ENCODE measurements around the gene GPATCH8.

GPATCH8 gene

GRCh38 chr17:44464037-44464436 is 39.2 kb downstream of the GPATCH8 start:
- TF ChIP-seq JUND (IDR thresholded peaks at IDR 0.05; ENCODE audit: low read depth) = no peak
- DNase-seq (ENCODE audit: low read depth in 1 of 2, low spot score in 1 of 2) = no peak
- in situ Hi-C loops (cut with HindIII; ENCODE audit: low pct_unique_long_range_greater_than_20kb, low sequenced_read_pairs) = no loop called here

DNA sequence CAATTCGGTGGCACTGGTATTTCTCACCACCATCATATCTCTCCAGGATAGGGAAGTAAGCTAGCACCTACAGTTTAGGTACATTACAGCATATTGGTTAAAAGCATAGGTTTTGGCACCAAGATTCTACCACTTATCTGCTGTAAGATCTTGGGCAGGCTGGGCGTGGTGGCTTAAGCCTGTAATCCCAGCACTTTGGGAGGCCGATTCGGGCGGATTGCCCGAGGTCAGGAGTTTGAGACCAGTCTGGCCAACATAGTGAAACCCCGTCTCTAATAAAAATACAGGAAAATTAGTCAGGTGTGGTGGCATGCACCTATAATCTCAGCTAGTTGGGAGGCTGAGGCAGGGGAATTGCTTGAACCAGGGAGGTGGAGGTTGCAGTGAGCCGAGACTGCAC is 51.4 kb downstream of the GPATCH8 start:
- no peak for TF ChIP-seq JUND (IDR thresholded peaks at IDR 0.05; ENCODE audit: low read depth)
- DNase-seq (ENCODE audit: low read depth in 1 of 2, low spot score in 1 of 2) = no peak
- in situ Hi-C loops (cut with HindIII; ENCODE audit: low pct_unique_long_range_greater_than_20kb, low sequenced_read_pairs) = no loop called here

DNA sequence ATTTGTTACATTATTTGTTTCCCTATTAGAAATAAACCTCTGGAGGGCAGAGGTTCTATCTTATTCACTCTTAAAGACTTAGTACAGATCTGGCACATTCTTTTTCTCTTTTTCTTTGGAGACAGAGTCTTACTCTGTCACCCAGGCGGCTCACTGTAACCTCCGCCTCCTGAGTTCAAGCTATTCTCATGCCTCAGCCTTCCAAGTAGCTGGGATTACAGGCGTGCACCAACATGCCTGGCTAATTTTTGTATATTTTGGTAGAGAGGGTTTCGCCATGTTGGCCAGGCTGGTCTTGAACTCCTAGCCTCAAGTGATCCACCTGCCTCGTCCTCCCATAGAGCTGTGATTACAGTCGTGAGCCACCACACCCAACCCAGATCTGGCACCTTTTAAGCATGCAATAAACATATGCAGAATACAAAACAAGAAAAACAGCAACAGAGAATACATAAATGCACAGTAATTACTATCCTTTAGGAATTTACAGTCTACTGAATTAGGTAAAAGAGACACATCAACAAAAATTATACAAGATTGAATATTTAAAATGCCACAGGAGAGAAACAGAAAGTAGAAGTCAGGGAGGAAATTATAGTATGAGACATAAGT is 52.1 kb downstream of the GPATCH8 start:
- DNase-seq (ENCODE audit: low read depth in 1 of 2, low spot score in 1 of 2) = no peak
- in situ Hi-C loops (cut with HindIII; ENCODE audit: low pct_unique_long_range_greater_than_20kb, low sequenced_read_pairs) = no loop called here
- TF ChIP-seq JUND (IDR thresholded peaks at IDR 0.05; ENCODE audit: low read depth) = no peak

DNA sequence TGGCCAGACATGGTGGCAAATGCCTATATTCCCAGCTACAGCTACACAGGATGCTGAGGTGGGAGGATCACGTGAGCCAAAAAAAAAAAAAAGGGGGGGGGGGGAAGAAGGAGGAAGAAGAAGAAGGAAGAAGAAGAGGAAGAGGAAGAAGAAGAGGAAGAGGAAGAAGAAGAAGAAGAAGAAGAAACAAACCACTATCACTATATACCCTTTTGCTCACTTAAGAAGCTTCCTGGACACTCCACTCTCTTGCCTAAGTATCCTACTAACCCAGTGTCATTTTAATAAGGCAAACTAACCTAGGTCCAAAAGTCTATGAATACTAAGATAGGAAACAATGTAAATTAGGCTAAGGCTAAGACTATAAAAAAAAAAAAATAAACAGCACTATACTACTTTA is 54.8 kb downstream of the GPATCH8 start:
- DNase-seq (ENCODE audit: low read depth in 1 of 2, low spot score in 1 of 2) = no peak

DNA sequence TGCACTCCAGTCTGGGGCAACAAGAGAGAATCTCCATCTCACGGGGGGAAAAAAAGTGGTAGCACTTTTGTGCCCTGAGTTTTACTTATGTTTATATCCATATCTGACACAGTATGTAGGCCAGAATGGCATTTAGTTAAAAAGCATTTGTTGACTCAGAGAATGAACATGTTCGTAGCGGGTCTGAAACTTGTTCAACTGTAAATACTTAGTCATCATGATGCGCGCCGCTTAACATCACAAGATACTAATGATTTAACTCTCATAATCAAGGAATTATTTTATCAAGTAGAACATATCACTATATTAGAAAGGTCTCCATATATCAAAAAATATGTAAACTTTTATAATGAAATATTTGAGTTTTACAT is 58.5 kb downstream of the GPATCH8 start:
- no peak for TF ChIP-seq JUND (IDR thresholded peaks at IDR 0.05; ENCODE audit: low read depth)
- DNase-seq (ENCODE audit: low read depth in 1 of 2, low spot score in 1 of 2) = no peak
- in situ Hi-C loops (cut with HindIII; ENCODE audit: low pct_unique_long_range_greater_than_20kb, low sequenced_read_pairs) = no loop called here

More for the DNA sequence above, 54.8 kb downstream of the GPATCH8 start:
- in situ Hi-C loops (cut with HindIII; ENCODE audit: low pct_unique_long_range_greater_than_20kb, low sequenced_read_pairs) = no loop called here
- TF ChIP-seq JUND (IDR thresholded peaks at IDR 0.05; ENCODE audit: low read depth) = no peak

DNA sequence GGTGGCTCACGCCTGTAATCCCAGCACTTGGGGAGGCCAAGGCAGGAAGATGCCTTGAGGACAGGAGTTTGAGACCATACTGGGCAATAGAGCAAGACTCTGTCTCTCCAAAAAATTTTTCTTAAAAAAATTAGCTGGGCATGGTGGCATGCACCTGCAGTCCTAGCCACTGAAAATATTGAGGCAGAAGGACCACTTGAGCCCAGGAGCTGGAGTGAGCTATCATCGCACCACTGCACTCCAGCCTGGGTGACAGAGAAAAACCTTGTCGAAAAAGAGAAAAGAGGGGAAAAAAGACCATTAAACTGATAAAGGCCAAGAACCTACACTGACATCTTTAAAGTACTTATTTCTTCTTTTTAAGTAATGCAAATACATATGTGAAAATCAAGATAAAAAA is 60.4 kb downstream of the GPATCH8 start:
- no peak for TF ChIP-seq JUND (IDR thresholded peaks at IDR 0.05; ENCODE audit: low read depth)
- DNase-seq (ENCODE audit: low read depth in 1 of 2, low spot score in 1 of 2) = no peak
- in situ Hi-C loops (cut with HindIII; ENCODE audit: low pct_unique_long_range_greater_than_20kb, low sequenced_read_pairs) = no loop called here

DNA sequence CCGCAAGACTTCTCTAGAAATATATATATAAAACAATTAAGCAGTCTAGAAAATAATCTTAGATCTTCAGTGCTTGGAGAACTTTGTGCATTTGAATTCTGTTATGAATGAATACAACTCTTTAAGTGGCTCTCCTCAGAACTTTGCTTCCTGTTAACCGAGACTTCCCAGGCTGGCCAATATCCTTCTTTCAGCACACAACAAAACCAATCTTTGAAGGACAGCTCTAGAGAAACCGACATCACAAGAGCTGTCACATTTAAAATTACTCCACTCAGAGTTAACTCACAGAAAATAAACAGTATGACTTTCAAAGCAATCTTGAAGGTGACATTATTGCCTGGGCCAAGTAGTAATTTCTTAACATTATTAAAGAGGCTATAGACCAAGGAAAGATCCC is 64.0 kb downstream of the GPATCH8 start:
- DNase-seq (ENCODE audit: low read depth in 1 of 2, low spot score in 1 of 2) = no peak
- in situ Hi-C loops (cut with HindIII; ENCODE audit: low pct_unique_long_range_greater_than_20kb, low sequenced_read_pairs) = no loop called here

DNA sequence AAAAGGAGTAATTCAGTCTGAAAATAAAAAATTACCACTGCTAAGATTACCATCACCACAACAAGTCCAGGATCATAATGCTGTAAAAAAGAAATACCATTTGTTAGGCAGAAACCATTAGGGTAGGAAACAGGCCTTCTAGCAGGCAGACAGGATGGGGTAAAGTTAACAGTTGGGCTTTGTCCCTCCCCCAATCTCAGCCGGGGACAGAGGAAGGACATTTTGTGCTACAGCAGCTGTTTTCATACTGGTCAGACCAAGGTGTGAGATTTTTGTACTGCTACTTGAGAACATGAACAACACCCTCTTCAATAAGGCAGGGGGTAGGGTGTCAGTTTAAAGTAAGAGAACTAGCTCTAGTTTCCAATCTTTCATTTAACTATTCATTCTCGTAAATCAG is 64.6 kb downstream of the GPATCH8 start:
- DNase-seq (ENCODE audit: low read depth in 1 of 2, low spot score in 1 of 2) = no peak
- no peak for TF ChIP-seq JUND (IDR thresholded peaks at IDR 0.05; ENCODE audit: low read depth)
- in situ Hi-C loops (cut with HindIII; ENCODE audit: low pct_unique_long_range_greater_than_20kb, low sequenced_read_pairs) = no loop called here

More for the DNA sequence above, 64.0 kb downstream of the GPATCH8 start:
- no peak for TF ChIP-seq JUND (IDR thresholded peaks at IDR 0.05; ENCODE audit: low read depth)

DNA sequence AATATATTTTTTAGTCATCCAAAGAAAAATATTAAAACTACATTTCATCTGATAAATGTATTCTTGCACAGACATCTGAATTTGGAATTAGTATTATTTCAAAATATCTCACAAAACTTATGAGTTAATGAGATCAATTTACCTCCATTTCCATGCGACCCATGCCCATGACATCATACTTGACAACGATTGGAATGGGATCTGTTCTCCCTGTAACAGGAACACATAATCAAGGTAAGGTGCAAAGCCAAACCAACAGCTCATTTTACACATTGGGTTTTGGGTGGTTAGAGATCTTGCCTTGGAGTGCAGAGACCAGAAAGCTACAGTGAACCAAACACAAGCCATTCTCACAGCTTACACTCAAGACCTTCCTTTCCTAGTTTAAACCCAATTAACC is 66.9 kb downstream of the GPATCH8 start:
- in situ Hi-C loops (cut with HindIII; ENCODE audit: low pct_unique_long_range_greater_than_20kb, low sequenced_read_pairs) = no loop called here
- no peak for TF ChIP-seq JUND (IDR thresholded peaks at IDR 0.05; ENCODE audit: low read depth)
- no peak for DNase-seq (ENCODE audit: low read depth in 1 of 2, low spot score in 1 of 2)

DNA sequence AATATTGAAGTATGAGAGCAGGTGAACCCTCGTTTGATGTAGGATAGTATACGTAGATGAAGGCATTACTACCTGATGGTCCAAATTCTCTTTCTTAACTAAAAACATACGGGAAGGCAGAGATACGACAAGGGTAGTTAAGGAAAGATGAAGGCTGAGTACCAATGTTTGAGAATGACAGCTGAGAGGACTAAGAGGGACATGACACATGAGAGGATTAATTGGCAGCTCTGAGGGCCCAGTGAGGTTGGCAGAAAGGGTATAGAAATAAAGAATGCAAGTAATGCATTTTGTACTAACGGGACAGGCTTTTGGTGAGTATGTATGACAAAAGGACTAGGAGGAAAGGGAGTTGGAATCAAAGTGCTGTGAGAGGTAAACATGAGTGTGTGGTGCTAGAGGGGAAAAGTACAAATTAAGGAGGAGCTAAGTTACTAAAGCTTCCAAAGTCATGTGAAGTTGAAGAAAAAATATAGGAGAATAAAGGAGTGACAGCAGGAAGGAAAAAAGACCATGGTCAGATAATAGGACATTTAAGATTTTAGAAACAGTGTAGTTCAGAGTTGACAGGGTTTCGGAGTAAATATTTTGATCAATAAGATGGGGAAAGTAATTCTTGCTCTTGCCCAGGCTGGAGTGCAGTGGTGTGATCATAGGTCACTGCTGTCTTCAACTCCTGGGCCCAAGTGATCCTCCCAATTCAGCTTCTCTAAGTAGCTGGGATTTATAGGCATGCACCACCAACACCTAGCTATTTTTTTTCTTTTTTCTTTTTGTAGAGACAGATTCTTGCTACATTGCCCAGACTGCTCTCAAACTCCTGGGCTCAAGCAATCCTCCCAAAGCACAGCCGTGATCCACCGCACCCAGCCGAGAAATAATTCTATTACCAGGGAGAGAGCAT is 70.7 kb downstream of the GPATCH8 start:
- TF ChIP-seq JUND (IDR thresholded peaks at IDR 0.05; ENCODE audit: low read depth) = no peak
- in situ Hi-C loops (cut with HindIII; ENCODE audit: low pct_unique_long_range_greater_than_20kb, low sequenced_read_pairs) = no loop called here
- DNase-seq (ENCODE audit: low read depth in 1 of 2, low spot score in 1 of 2) = no peak

GRCh38 chr17:44424828-44425461 is 78.3 kb downstream of the GPATCH8 start:
- in situ Hi-C loops (cut with HindIII; ENCODE audit: low pct_unique_long_range_greater_than_20kb, low sequenced_read_pairs) = no loop called here
- DNase-seq (ENCODE audit: low read depth in 1 of 2, low spot score in 1 of 2) = no peak
- no peak for TF ChIP-seq JUND (IDR thresholded peaks at IDR 0.05; ENCODE audit: low read depth)

DNA sequence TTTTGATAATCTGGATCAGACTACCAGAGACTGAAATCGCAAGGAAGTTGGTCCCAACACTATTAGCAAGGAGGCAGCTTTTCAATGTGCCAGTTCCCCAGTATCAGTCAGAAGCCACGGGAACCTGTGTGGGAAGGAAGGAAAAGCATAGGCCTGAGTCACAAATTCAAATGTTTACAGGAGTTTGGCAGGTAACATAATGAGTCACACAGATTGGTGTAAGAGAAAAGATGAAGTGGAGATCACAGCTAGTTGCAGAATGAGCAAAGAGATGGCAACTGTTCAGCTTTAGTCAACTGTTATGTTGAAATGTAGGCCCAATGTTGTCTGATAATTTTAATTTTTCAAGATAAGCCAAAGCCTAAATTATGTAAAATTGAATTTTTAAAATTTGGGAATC is 85.7 kb downstream of the GPATCH8 start:
- peak in 1 of 2 experiments; percentile 14 for DNase-seq (ENCODE audit: low read depth in 1 of 2, low spot score in 1 of 2)
- in situ Hi-C loops (cut with HindIII; ENCODE audit: low pct_unique_long_range_greater_than_20kb, low sequenced_read_pairs) = no loop called here
- no peak for TF ChIP-seq JUND (IDR thresholded peaks at IDR 0.05; ENCODE audit: low read depth)

Data from T47D (cell line).